T-cell (primary cell): ENCODE results near the gene TRPM3. TPM values are rescaled to one million over a fixed set of nuclear protein-coding genes. Genes with fewer than 3 reads are reported as not detected.

Source experiments
- ATAC-seq, 4 experiments: fragments of 200-7000 bp in 3 of 4; fragments of 150-1000 bp in 1 of 4; cut with Tn5 transposase; replicated peaks in 1 of 4; 1 replicate in 3 of 4; 2 replicates in 1 of 4; pipeline ENCODE4 v1.10.0; 2021; ENCODE audit warnings: moderate library complexity in 3 of 4, mild to moderate bottlenecking in 2 of 4, moderate number of reproducible peaks in 1 of 4
- CTCF ChIA-PET, 2 donors: fragments of 300-600 bp; sonication (Branson Sonifier 250); formaldehyde crosslinking; loops; one replicate each; lab custom pipeline; 2022; ENCODE audit warnings: antibody characterized with exemption in 2 of 2; lab: Charles Lee
- POLR2A ChIA-PET, 2 donors: fragments of 300-600 bp; sonication (Branson Sonifier 250); formaldehyde crosslinking; loops; one replicate each; lab custom pipeline; 2022; ENCODE audit warnings: antibody characterized with exemption in 2 of 2; lab: Charles Lee
- DNase-seq, 35 experiments: peaks; one replicate each; pipeline versions ENCODE4 v3.0.0 to v3.0.0-alpha.2; 2013 to 2023
- H3K27ac ChIP-seq: one replicate; pipeline ENCODE4 v1.5.1; 2013; ENCODE audit warnings: low read length
- H3K27me3 ChIP-seq, 2 experiments: replicated peaks in 1 of 2; 1 replicate in 1 of 2; 2 replicates in 1 of 2; pipeline versions ENCODE4 v1.6.1 to v1.7.0; 2013; ENCODE audit warnings: low read length in 1 of 2, mixed read lengths in 1 of 2; ENCODE audit not compliant: control insufficient read depth in 2 of 2, insufficient read depth in 2 of 2; ENCODE audit errors: extremely low read depth in 1 of 2
- H3K36me3 ChIP-seq, 2 donors: 1 replicate in 1 of 2; 2 replicates in 1 of 2; pipeline versions ENCODE4 v1.6.1 to v1.7.0; 2013; ENCODE audit warnings: low read length in 1 of 2; ENCODE audit not compliant: control insufficient read depth in 2 of 2, insufficient read depth in 1 of 2; ENCODE audit errors: extremely low read depth in 1 of 2
- H3K4me1 ChIP-seq, 2 experiments: 1 replicate in 1 of 2; 2 replicates in 1 of 2; pipeline versions ENCODE4 v1.6.1 to v1.7.0; 2013; ENCODE audit warnings: low read length in 2 of 2, mixed read lengths in 1 of 2; ENCODE audit not compliant: insufficient read depth in 2 of 2, control insufficient read depth in 1 of 2; ENCODE audit errors: extremely low read depth in 1 of 2
- H3K4me3 ChIP-seq, 2 donors: 1 replicate in 1 of 2; 2 replicates in 1 of 2; pipeline versions ENCODE4 v1.5.1 to v1.7.0; 2013; ENCODE audit warnings: mild to moderate bottlenecking in 2 of 2, low read length in 1 of 2, moderate library complexity in 1 of 2; ENCODE audit not compliant: control insufficient read depth in 1 of 2; ENCODE audit errors: extremely low read depth in 1 of 2
- H3K9me3 ChIP-seq: 2 replicates; pipeline ENCODE4 v1.7.0; 2013
- H3K27ac Mint-ChIP-seq, 2 donors: one replicate each; pipeline ENCODE4 v1.8.0; 2020 to 2021; ENCODE audit warnings: mild to moderate bottlenecking in 2 of 2, mixed read lengths in 2 of 2
- H3K27me3 Mint-ChIP-seq, 2 donors: one replicate each; pipeline ENCODE4 v1.8.0; 2021 to 2022; ENCODE audit warnings: mixed read lengths in 2 of 2
- H3K36me3 Mint-ChIP-seq: one replicate; pipeline ENCODE4 v1.8.0; 2021; ENCODE audit warnings: mixed read lengths
- H3K4me1 Mint-ChIP-seq, 3 donors: one replicate each; pipeline ENCODE4 v1.8.0; 2020 to 2022; ENCODE audit warnings: mixed read lengths in 3 of 3, mild to moderate bottlenecking in 1 of 3
- H3K4me3 Mint-ChIP-seq, 3 donors: one replicate each; pipeline ENCODE4 v1.8.0; 2020 to 2022; ENCODE audit warnings: mild to moderate bottlenecking in 3 of 3, mixed read lengths in 3 of 3, moderate library complexity in 3 of 3
- H3K9me3 Mint-ChIP-seq, 3 donors: one replicate each; pipeline ENCODE4 v1.8.0; 2020 to 2022; ENCODE audit warnings: mixed read lengths in 3 of 3
- WGBS: methylation state at CpG from one replicate; pipeline ENCODE4 v1.1.5; 2013; ENCODE audit warnings: missing lambda C conversion rate; ENCODE audit not compliant: insufficient coverage; 5-methylcytosine and 5-hydroxymethylcytosine counted together
- total RNA-seq, 35 experiments: library from RNA in 6 of 35; stranded (reverse) in 6 of 35; fragments of 120-200 nt in 1 of 35; gene quantifications; one replicate each; pipeline versions ENCODE4 v1.2.1 to v1.2.4 and lab custom pipeline; 2013 to 2026

TRPM3 gene
- total RNA-seq, 5 donors from 2014 or later (not counting 1 experiment from before 2014, with no cell fraction given), result not detected

GRCh38 chr9:70868661-70869652 is 252.5 kb downstream of the TRPM3 start:
- Histone ChIP-seq H3K9me3 (no peaks in the 10 kb centered on the region), H3K4me1 (no peaks in the 10 kb centered on the region), H3K27me3 (no peaks in the 10 kb centered on the region), H3K27ac (no peak overlapping the region), H3K36me3 (no peaks in the 10 kb centered on the region), H3K4me3 (no peak overlapping the region)
- DNase-seq (no peak), ATAC-seq (no peak)
- H3K36me3 Mint-ChIP-seq, result no peaks in the 10 kb centered on the region
- no peak overlapping the region for H3K27ac Mint-ChIP-seq
- peaks cover 2 to 7% of the 10 kb centered on the region in 2 donors for H3K27me3 Mint-ChIP-seq
- H3K9me3 Mint-ChIP-seq, result no peaks in the 10 kb centered on the region
- WGBS, result 67% methylated on average over 7 of the region's 15 CpGs
- CTCF ChIA-PET, result no interaction called here
- H3K4me3 Mint-ChIP-seq, result no peak overlapping the region
- no peaks in the 10 kb centered on the region for H3K4me1 Mint-ChIP-seq
- POLR2A ChIA-PET, result no interaction called here

GRCh38 chr9:70868041-70868440 is 253.4 kb downstream of the TRPM3 start:
- no peak overlapping the region for H3K4me3 Mint-ChIP-seq
- H3K9me3 ChIP-seq, result no peaks in the 10 kb centered on the region
- H3K4me1 ChIP-seq, result no peaks in the 10 kb centered on the region
- ATAC-seq (no peak), DNase-seq (no peak)
- H3K4me1 Mint-ChIP-seq, result no peaks in the 10 kb centered on the region
- no peak overlapping the region for H3K27ac ChIP-seq
- POLR2A ChIA-PET, result no interaction called here
- no peaks in the 10 kb centered on the region for H3K36me3 ChIP-seq
- no peak overlapping the region for H3K27ac Mint-ChIP-seq
- H3K4me3 ChIP-seq, result no peak overlapping the region
- H3K27me3 Mint-ChIP-seq, result peaks cover 5 to 7% of the 10 kb centered on the region in 2 donors
- CTCF ChIA-PET, result no interaction called here
- WGBS, result no CpG with 5 or more reads among the region's 1 CpG
- no peaks in the 10 kb centered on the region for H3K9me3 Mint-ChIP-seq
- H3K27me3 ChIP-seq, result no peaks in the 10 kb centered on the region
- H3K36me3 Mint-ChIP-seq, result no peaks in the 10 kb centered on the region

DNA sequence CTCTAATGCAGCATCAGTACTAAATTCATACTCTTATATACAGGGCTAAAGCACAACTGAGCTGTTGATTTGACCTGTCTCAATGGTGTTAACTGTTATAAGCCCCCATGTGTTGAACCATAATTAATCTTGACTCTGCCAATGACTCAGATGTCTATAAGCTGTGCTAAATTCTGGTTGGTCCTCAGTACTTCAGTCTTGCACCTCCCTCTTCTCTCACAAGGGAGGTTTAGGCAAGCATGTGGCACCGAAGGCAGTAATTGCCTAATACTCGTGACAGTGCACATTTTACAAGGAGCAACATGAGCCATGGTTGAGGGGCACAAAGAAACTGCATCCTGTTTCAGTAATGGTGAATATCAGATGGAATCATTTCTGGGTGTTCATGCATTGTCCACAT is 255.9 kb downstream of the TRPM3 start:
- Mint-ChIP-seq H3K27me3 (peaks cover 5 to 7% of the 10 kb centered on the region in 2 donors), H3K4me3 (no peak overlapping the region), H3K4me1 (no peaks in the 10 kb centered on the region), H3K9me3 (no peaks in the 10 kb centered on the region), H3K36me3 (no peaks in the 10 kb centered on the region), H3K27ac (no peak overlapping the region)
- Histone ChIP-seq H3K27me3 (no peaks in the 10 kb centered on the region), H3K4me1 (no peaks in the 10 kb centered on the region), H3K36me3 (no peaks in the 10 kb centered on the region), H3K27ac (no peak overlapping the region), H3K9me3 (no peaks in the 10 kb centered on the region), H3K4me3 (no peak overlapping the region)
- ChIA-PET POLR2A (no interaction called here), CTCF (no interaction called here)
- WGBS, result no CpG with 5 or more reads among the region's 2 CpGs
- ATAC-seq (no peak), DNase-seq (no peak)

- H3K9me3 Mint-ChIP-seq, result no peaks in the 10 kb centered on the region
- no peaks in the 10 kb centered on the region for H3K4me1 Mint-ChIP-seq
- H3K27me3 Mint-ChIP-seq, result peaks cover 5 to 13% of the 10 kb centered on the region in 2 donors
- no peak overlapping the region for H3K27ac ChIP-seq
- H3K27me3 ChIP-seq, result no peaks in the 10 kb centered on the region
- H3K4me3 ChIP-seq, result no peak overlapping the region
- H3K36me3 Mint-ChIP-seq, result no peaks in the 10 kb centered on the region
- 17% methylated on average over 2 of the region's 4 CpGs for WGBS
- POLR2A ChIA-PET, result no interaction called here
- DNase-seq, result no peak
- CTCF ChIA-PET, result no interaction called here
- H3K36me3 ChIP-seq, result no peaks in the 10 kb centered on the region
- no peaks in the 10 kb centered on the region for H3K9me3 ChIP-seq
- no peak overlapping the region for H3K4me3 Mint-ChIP-seq
- H3K4me1 ChIP-seq, result no peaks in the 10 kb centered on the region
- no peak overlapping the region for H3K27ac Mint-ChIP-seq
- no peak for ATAC-seq
Measured at GRCh38 chr9:70861797-70862196, 259.6 kb downstream of the TRPM3 start.

GRCh38 chr9:70861376-70861775 is 260.0 kb downstream of the TRPM3 start:
- H3K27me3 ChIP-seq, result no peaks in the 10 kb centered on the region
- WGBS, result no CpG with 5 or more reads among the region's 3 CpGs
- H3K27ac ChIP-seq, result no peak overlapping the region
- CTCF ChIA-PET, result no interaction called here
- H3K4me3 Mint-ChIP-seq, result no peak overlapping the region
- ATAC-seq, result no peak
- no peaks in the 10 kb centered on the region for H3K36me3 Mint-ChIP-seq
- no peaks in the 10 kb centered on the region for H3K4me1 ChIP-seq
- DNase-seq, result no peak
- H3K9me3 Mint-ChIP-seq, result no peaks in the 10 kb centered on the region
- H3K27ac Mint-ChIP-seq, result no peak overlapping the region
- POLR2A ChIA-PET, result no interaction called here
- no peaks in the 10 kb centered on the region for H3K4me1 Mint-ChIP-seq
- no peak overlapping the region for H3K4me3 ChIP-seq
- H3K36me3 ChIP-seq, result no peaks in the 10 kb centered on the region
- H3K9me3 ChIP-seq, result no peaks in the 10 kb centered on the region
- peaks cover 5 to 13% of the 10 kb centered on the region in 2 donors for H3K27me3 Mint-ChIP-seq

DNA sequence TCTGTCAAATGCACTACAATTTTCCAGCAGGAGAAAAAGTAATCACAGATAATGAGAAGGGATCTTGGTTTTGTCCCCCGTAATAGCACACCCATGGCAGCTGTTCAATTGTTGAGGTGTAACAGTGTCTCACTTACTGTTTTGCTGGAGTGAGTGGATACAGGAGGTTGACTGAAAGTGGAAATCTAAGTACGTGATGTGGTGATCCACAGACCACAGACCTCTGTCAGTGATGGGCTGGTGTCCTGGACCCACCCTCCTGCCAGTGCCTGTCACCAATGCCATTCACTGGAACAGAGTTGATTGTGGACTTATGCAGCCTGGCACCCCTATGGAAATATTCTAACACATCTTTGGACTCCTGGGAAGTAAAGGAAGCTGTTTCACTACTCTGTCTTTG is 261.7 kb downstream of the TRPM3 start:
- Mint-ChIP-seq H3K36me3 (no peaks in the 10 kb centered on the region), H3K4me3 (no peak overlapping the region), H3K27ac (no peak overlapping the region), H3K4me1 (no peaks in the 10 kb centered on the region), H3K27me3 (peaks cover 5 to 12% of the 10 kb centered on the region in 2 donors), H3K9me3 (no peaks in the 10 kb centered on the region)
- DNase-seq (no peak), ATAC-seq (no peak)
- H3K27ac ChIP-seq, result no peak overlapping the region
- CTCF ChIA-PET, result no interaction called here
- 100% methylated on average over 1 of the region's 2 CpGs for WGBS
- H3K9me3 ChIP-seq, result no peaks in the 10 kb centered on the region
- H3K4me1 ChIP-seq, result no peaks in the 10 kb centered on the region
- H3K4me3 ChIP-seq, result no peak overlapping the region
- H3K27me3 ChIP-seq, result no peaks in the 10 kb centered on the region
- POLR2A ChIA-PET, result no interaction called here
- H3K36me3 ChIP-seq, result no peaks in the 10 kb centered on the region
